OCI-LY1 (cell line): Measurements from ENCODE around the gene UNC119B.

Experiments used
- EZH2 ChIP-seq: fragments of 200-600 bp; sonication (generic), shearing (Covaris generic); IDR thresholded peaks from 2 replicates; pipeline ENCODE4 v1.8.0; 2017; ENCODE audit warnings: borderline replicate concordance, mixed run types, mild to moderate bottlenecking, antibody characterized with exemption, low read length, moderate library complexity, mixed read lengths
- TF ChIP-seq, protein P1 (sequence below): fragments of 200-600 bp; sonication (generic), shearing (Covaris generic); IDR thresholded peaks from 2 replicates; pipeline ENCODE4 v1.5.1; 2017; ENCODE audit warnings: mild to moderate bottlenecking, antibody characterized with exemption, low read length, moderate library complexity, mixed read lengths

DNA sequence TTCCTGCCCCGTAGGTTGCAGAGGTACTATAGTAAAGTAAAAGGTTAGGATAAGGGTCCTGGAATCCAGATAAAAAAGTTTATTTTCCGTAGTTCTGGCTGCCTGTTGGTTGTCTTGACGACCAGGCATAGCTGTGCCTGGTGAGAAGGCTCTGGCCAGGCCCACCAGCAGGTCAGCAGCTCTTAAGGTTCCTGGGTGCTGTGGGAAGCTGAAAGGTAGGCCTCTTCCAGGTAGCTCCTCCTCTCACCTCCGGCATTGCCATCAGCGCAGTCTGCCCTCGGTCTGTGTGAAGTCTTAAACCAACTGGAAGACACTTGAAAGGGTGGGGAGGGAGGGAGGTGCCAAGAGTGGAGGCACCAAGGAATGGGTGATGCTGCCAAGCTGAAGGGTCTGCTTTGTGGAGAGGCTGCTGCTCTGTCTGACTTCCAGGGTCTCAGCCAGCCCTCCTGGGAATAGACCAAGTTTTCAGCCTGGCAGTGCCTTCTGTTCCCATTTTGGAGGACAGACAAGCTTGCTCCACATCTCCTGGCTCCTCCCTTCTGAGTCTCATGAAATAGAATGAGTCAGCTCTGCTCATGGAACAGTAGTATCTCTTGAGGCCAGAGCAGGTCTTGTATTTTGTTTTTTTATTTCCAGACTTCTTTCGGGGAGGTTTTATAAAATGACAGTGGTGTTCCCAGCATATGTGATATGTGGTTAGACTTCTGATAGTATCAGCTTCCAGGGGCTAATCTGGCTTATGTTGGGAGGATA is 10.2 kb downstream of the UNC119B start:
- TF ChIP-seq, protein P1, sequence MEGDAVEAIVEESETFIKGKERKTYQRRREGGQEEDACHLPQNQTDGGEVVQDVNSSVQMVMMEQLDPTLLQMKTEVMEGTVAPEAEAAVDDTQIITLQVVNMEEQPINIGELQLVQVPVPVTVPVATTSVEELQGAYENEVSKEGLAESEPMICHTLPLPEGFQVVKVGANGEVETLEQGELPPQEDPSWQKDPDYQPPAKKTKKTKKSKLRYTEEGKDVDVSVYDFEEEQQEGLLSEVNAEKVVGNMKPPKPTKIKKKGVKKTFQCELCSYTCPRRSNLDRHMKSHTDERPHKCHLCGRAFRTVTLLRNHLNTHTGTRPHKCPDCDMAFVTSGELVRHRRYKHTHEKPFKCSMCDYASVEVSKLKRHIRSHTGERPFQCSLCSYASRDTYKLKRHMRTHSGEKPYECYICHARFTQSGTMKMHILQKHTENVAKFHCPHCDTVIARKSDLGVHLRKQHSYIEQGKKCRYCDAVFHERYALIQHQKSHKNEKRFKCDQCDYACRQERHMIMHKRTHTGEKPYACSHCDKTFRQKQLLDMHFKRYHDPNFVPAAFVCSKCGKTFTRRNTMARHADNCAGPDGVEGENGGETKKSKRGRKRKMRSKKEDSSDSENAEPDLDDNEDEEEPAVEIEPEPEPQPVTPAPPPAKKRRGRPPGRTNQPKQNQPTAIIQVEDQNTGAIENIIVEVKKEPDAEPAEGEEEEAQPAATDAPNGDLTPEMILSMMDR: no peak
- no peak for TF ChIP-seq EZH2
